WERI-Rb-1 (cell line): ENCODE results near the gene RTN4.

Source experiments
- DNase-seq: peaks from one replicate; pipeline ENCODE4 v3.0.0-alpha.2; 2020
- H3K27ac ChIP-seq: fragments of 250-450 bp; sonication (Bioruptor Pico); 2 replicates; pipeline ENCODE4 v1.5.1; 2020; ENCODE audit warnings: mild to moderate bottlenecking, moderate library complexity
- H3K27me3 ChIP-seq: fragments of 250-450 bp; sonication (Bioruptor Pico); 2 replicates; pipeline ENCODE4 v1.5.1; 2021; ENCODE audit warnings: mild to moderate bottlenecking, low read depth, moderate library complexity; ENCODE audit not compliant: insufficient read depth, severe bottlenecking
- H3K36me3 ChIP-seq: fragments of 250-450 bp; sonication (Bioruptor Pico); 2 replicates; pipeline ENCODE4 v1.5.1; 2020; ENCODE audit warnings: mild to moderate bottlenecking, moderate library complexity
- H3K4me3 ChIP-seq: 2 replicates; pipeline ENCODE4 v1.5.1; 2011; ENCODE audit warnings: low read depth, mild to moderate bottlenecking, control low read depth, low read length
- H3K9me3 ChIP-seq: fragments of 250-450 bp; sonication (Bioruptor Pico); 2 replicates; pipeline ENCODE4 v1.5.1; 2021; ENCODE audit warnings: mild to moderate bottlenecking, moderate library complexity; ENCODE audit not compliant: severe bottlenecking
- CTCF ChIP-seq: IDR thresholded peaks from 2 replicates; pipeline ENCODE4 v1.5.1; 2011; ENCODE audit warnings: low read depth, mild to moderate bottlenecking, control low read depth, inconsistent platforms, low read length

RTN4 gene

GRCh38 chr2:54942373-54942772 lies 107.9 kb downstream of the RTN4 start:
- DNase-seq, result no peak
- H3K9me3 ChIP-seq, result no peaks in the 10 kb centered on the region
- H3K4me3 ChIP-seq, result no peak overlapping the region
- H3K27ac ChIP-seq, result no peak overlapping the region
- no peaks in the 10 kb centered on the region for H3K27me3 ChIP-seq
- no peak for TF ChIP-seq CTCF
- no peaks in the 10 kb centered on the region for H3K36me3 ChIP-seq

DNA sequence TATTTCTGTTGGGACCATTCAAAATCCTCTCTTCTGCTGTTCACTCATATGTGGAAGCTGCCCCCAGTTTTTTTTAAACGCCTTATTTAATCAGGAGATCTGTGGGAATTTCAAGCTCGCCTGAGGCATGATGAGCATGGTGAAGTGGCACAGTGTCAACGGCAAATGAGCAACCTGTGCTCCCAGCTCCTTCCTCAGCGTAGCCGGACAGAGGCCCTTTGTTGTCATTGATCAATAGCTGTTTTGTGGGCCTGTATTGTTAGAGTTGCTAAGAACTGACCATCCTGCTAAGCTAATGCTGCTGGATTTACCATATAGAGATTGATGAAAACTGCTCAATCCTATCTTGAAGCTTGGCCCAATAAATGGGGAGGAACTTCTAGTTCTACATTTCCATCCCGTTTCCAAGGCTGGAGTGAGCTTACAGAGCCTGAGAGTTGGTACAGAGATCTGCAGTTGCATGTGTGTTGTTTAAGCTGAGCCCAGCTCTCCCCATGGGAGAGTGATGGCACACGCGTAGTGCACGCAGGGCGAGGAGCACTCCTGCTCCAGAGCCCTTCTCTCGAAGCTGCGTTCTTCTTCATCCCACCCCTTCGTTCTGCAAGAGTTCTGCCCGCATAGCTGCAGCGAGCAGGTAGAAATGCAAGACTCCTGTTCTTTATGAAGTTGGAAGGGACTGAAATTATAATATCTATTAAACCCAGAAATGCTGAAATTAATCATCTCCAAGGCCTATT lies 108.8 kb downstream of the RTN4 start:
- H3K27ac ChIP-seq, result no peak overlapping the region
- no peak for TF ChIP-seq CTCF
- no peaks in the 10 kb centered on the region for H3K36me3 ChIP-seq
- no peaks in the 10 kb centered on the region for H3K27me3 ChIP-seq
- H3K9me3 ChIP-seq, result no peaks in the 10 kb centered on the region
- no peak for DNase-seq
- H3K4me3 ChIP-seq, result no peak overlapping the region

- H3K9me3 ChIP-seq, result no peaks in the 10 kb centered on the region
- TF ChIP-seq CTCF, result no peak
- H3K4me3 ChIP-seq, result no peak overlapping the region
- H3K36me3 ChIP-seq, result no peaks in the 10 kb centered on the region
- no peaks in the 10 kb centered on the region for H3K27me3 ChIP-seq
- no peak overlapping the region for H3K27ac ChIP-seq
- no peak for DNase-seq
Measured at GRCh38 chr2:54940723-54941122, 109.5 kb downstream of the RTN4 start.

GRCh38 chr2:54939446-54940118 lies 110.7 kb downstream of the RTN4 start:
- no peaks in the 10 kb centered on the region for H3K27me3 ChIP-seq
- H3K36me3 ChIP-seq, result no peaks in the 10 kb centered on the region
- no peak for TF ChIP-seq CTCF
- DNase-seq, result no peak
- no peak overlapping the region for H3K4me3 ChIP-seq
- H3K27ac ChIP-seq, result no peak overlapping the region
- no peaks in the 10 kb centered on the region for H3K9me3 ChIP-seq

- no peaks in the 10 kb centered on the region for H3K36me3 ChIP-seq
- H3K27ac ChIP-seq, result no peak overlapping the region
- TF ChIP-seq CTCF, result no peak
- H3K4me3 ChIP-seq, result no peak overlapping the region
- DNase-seq, result no peak
- H3K27me3 ChIP-seq, result no peaks in the 10 kb centered on the region
- H3K9me3 ChIP-seq, result no peaks in the 10 kb centered on the region
Measured at GRCh38 chr2:54936766-54937165, 113.5 kb downstream of the RTN4 start.
